Mucosa of descending colon (tissue), 3 donors: ENCODE data around the gene HHIPL2. TPM values are rescaled to one million over a fixed set of nuclear protein-coding genes. Genes with fewer than 3 reads are reported as not detected.

Experiments
- ATAC-seq: fragments of 200-7000 bp; cut with Tn5 transposase; one replicate; pipeline ENCODE4 v1.9.1; 2020; ENCODE audit warnings: mild to moderate bottlenecking, moderate library complexity
- DNase-seq, 3 donors: peaks; one replicate each; pipeline ENCODE4 v3.0.0-alpha.2; 2020
- H3K36me3 ChIP-seq: fragments of 200-600 bp; one replicate; pipeline ENCODE4 v1.8.0; 2021; ENCODE audit warnings: low read depth, mild to moderate bottlenecking
- H3K4me1 ChIP-seq: fragments of 200-600 bp; one replicate; pipeline ENCODE4 v1.8.0; 2021; ENCODE audit warnings: low read depth, mild to moderate bottlenecking
- H3K4me3 ChIP-seq: fragments of 200-600 bp; one replicate; pipeline ENCODE4 v1.8.0; 2021; ENCODE audit warnings: mild to moderate bottlenecking
- H3K9me3 ChIP-seq: fragments of 200-600 bp; one replicate; pipeline ENCODE4 v1.8.0; 2021; ENCODE audit warnings: mild to moderate bottlenecking
- CTCF ChIP-seq: fragments of 200-600 bp; IDR thresholded peaks from one replicate; pipeline ENCODE4 v1.8.0; 2022; ENCODE audit warnings: antibody characterized with exemption, mild to moderate bottlenecking
- intact Hi-C, 2 donors: fragments of 100-400 bp; cut with DNase I in 1 of 2; cut with micrococcal nuclease in 1 of 2; formaldehyde crosslinking; loops; one replicate each; pipeline versions ENCODE4 v1.11.0 to v1.11.1; 2022; cut with DNase I, micrococcal nuclease
- total RNA-seq, 3 donors: library from RNA; stranded (reverse); fragmentation: NEBNext Ultra II Directional in 2 of 3; extraction: Animal tissue kit (Norgen Biotek cat#: 25700) in 2 of 3; gene quantifications; one replicate each; pipeline versions ENCODE4 v1.2.1 to v1.2.4, GENCODE V29; 2021 to 2023
- donor health status: DM: no; HTN: no; CAD: no; lungs with moderate emphysema.
- donor health status: DM: no; HTN: no; CAD: no.
- donor health status: DM: no; HTN: yes; CAD: no.

The HHIPL2 gene
- total RNA-seq, 3 donors from 2014 or later = 0.14 to 0.26 TPM; not detected in 1

- TF ChIP-seq CTCF = no peak
- no peak for DNase-seq
- peaks cover 3% of the 10 kb centered on the region for H3K36me3 ChIP-seq
- no peak for ATAC-seq
- intact Hi-C loops = no loop called here
- H3K4me3 ChIP-seq = no peak overlapping the region
- H3K9me3 ChIP-seq = no peaks in the 10 kb centered on the region
- no peaks in the 10 kb centered on the region for H3K4me1 ChIP-seq
Measured at GRCh38 chr1:222561656-222562055, 13.8 kb upstream of the HHIPL2 start.

DNA sequence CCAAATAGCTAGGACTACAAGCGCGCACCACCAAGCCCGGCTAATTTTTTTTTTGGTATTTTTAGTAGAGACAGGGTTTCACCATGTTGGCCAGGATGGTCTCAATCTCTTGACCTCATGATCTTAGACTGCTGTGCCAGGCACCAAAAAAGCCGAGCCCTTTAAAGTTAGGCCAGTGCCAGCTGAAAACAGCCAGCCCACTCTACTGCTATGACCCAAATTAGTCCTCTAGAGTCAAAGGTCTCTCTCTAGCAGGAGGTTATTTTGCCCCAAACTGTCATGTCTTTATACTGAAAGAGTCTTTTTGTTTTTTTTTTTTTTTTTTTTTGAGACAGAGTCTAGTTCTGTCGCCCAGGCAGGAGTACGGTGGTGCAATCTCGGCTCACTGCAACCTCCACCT lies 9.7 kb upstream of the HHIPL2 start:
- H3K9me3 ChIP-seq = no peaks in the 10 kb centered on the region
- DNase-seq = no peak
- no peak for TF ChIP-seq CTCF
- peaks cover 3% of the 10 kb centered on the region for H3K36me3 ChIP-seq
- no peak for ATAC-seq
- intact Hi-C loops = no loop called here
- H3K4me1 ChIP-seq = no peaks in the 10 kb centered on the region
- H3K4me3 ChIP-seq = no peak overlapping the region

GRCh38 chr1:222557148-222557547 lies 9.2 kb upstream of the HHIPL2 start:
- Histone ChIP-seq H3K4me3 (no peak overlapping the region), H3K9me3 (no peaks in the 10 kb centered on the region), H3K4me1 (no peaks in the 10 kb centered on the region), H3K36me3 (peaks cover 3% of the 10 kb centered on the region)
- intact Hi-C loops = no loop called here
- TF ChIP-seq CTCF = no peak
- no peak for DNase-seq
- no peak for ATAC-seq

GRCh38 chr1:222555992-222556615 lies 8.2 kb upstream of the HHIPL2 start:
- DNase-seq (no peak), ATAC-seq (no peak)
- no peaks in the 10 kb centered on the region for H3K4me1 ChIP-seq
- intact Hi-C loops = no loop called here
- H3K9me3 ChIP-seq = no peaks in the 10 kb centered on the region
- H3K4me3 ChIP-seq = no peak overlapping the region
- no peaks in the 10 kb centered on the region for H3K36me3 ChIP-seq
- no peak for TF ChIP-seq CTCF

DNA sequence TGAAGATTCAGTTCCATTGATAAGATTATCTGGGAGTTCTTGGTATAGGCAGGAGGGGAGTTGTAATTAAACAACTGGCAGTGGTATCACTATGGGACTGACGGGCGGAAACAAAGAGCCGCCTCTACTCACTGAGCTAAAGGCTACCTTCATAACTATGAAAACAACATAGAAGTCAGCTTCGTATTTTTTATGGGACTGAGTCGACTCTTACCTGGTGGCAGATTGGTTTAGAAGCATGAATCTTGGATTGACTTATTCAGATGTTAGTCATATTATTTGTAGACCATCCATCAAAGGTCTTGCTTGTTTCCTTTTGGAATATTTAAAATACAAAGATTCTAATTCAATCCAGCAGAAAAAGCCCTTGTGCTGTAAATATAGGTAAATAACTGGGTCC lies 6.3 kb upstream of the HHIPL2 start:
- intact Hi-C loops = no loop called here
- DNase-seq (no peak), ATAC-seq (no peak)
- TF ChIP-seq CTCF = no peak
- Histone ChIP-seq H3K36me3 (no peaks in the 10 kb centered on the region), H3K4me1 (no peaks in the 10 kb centered on the region), H3K9me3 (no peaks in the 10 kb centered on the region), H3K4me3 (no peak overlapping the region)

DNA sequence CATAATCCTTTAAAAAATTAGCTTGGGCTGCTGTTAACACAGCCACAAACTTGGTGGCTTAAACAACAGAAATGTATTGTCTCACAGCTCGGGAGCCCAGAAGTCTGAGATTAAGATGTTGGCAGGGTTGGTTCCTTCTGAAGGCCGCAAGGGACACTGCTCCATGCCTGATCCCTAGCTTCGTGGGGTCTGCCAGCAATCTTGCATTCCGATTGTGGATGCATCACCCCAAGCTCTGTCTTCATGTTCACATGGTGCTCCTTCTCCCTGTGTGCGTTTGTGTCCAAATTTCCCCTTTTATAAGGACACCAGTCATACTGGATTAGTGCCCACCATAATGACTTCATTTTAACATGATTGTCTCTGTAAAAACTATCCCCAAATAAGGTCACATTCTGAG lies 5.0 kb upstream of the HHIPL2 start:
- intact Hi-C loops = no loop called here
- H3K9me3 ChIP-seq = no peaks in the 10 kb centered on the region
- no peak for TF ChIP-seq CTCF

More for the DNA sequence above, 5.0 kb upstream of the HHIPL2 start:
- DNase-seq = no peak
- Histone ChIP-seq H3K4me3 (no peak overlapping the region), H3K36me3 (no peaks in the 10 kb centered on the region), H3K4me1 (no peaks in the 10 kb centered on the region)
- ATAC-seq = no peak
